Measurements from ENCODE around the gene SHLD1. TPM values are rescaled to one million over a fixed set of nuclear protein-coding genes. Genes with fewer than 3 reads are reported as not detected.

The SHLD1 gene
- total RNA-seq, 1 experiment from 2014 or later, result 5.9 TPM

DNA sequence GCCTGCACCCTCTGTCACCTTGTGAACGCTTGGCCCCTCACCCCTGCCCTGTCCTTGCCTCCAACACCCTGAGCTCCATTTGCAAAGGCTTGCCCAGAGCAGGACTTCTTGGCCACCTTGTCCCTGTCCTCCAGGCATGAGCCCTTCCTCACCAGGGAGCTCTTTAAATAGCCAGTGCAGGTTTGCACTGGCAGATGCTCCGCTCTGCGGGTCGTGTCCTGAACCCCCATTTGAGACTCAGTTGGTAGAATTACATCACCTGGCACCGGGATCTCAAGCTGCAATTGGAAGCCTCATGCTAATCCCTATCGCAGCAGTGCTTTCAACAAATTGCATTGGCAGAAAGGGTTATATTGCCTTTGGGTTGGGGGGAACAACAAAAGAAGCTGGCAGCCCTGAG lies 114.2 kb downstream of the SHLD1 start:
- no peak overlapping the region for H3K4me3 ChIP-seq
- no TSS peak for BruUV-seq (replicated peaks)
- H3F3A ChIP-seq (ENCODE audit: insufficient read depth, low read depth), result no peaks in the 10 kb centered on the region
- H3K4me2 ChIP-seq, result no peak overlapping the region
- H3K4me1 ChIP-seq (replicated peaks; ENCODE audit: insufficient read depth), result no peaks in the 10 kb centered on the region
- CTCF ChIA-PET, result no interaction called here
- intact Hi-C loops (cut with micrococcal nuclease; ENCODE audit: unreplicated experiment), result loop anchor here (10.0 kb wide), 1 partner anchor 1640 kb away; no protein-coding TSS in a partner anchor
- TF ChIP-seq, protein P1, sequence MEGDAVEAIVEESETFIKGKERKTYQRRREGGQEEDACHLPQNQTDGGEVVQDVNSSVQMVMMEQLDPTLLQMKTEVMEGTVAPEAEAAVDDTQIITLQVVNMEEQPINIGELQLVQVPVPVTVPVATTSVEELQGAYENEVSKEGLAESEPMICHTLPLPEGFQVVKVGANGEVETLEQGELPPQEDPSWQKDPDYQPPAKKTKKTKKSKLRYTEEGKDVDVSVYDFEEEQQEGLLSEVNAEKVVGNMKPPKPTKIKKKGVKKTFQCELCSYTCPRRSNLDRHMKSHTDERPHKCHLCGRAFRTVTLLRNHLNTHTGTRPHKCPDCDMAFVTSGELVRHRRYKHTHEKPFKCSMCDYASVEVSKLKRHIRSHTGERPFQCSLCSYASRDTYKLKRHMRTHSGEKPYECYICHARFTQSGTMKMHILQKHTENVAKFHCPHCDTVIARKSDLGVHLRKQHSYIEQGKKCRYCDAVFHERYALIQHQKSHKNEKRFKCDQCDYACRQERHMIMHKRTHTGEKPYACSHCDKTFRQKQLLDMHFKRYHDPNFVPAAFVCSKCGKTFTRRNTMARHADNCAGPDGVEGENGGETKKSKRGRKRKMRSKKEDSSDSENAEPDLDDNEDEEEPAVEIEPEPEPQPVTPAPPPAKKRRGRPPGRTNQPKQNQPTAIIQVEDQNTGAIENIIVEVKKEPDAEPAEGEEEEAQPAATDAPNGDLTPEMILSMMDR (conservative IDR thresholded peaks at IDR 0.05), result no peak
- TF ChIP-seq EZH2 (IDR thresholded peaks at IDR 0.05; ENCODE audit: low read depth), result no peak
- H3K36me3 ChIP-seq (ENCODE audit: low read depth), result no peaks in the 10 kb centered on the region
- H3K79me2 ChIP-seq (ENCODE audit: low read depth), result no peaks in the 10 kb centered on the region
- no peak overlapping the region for H3K27ac ChIP-seq
- DNase-seq, result no peak
- POLR2A ChIA-PET (ENCODE audit: unreplicated experiment), result no interaction called here
- no peaks in the 10 kb centered on the region for H3K27me3 ChIP-seq (ENCODE audit: insufficient read depth, low read depth)
- no peaks in the 10 kb centered on the region for H4K20me1 ChIP-seq (ENCODE audit: insufficient read depth)
- H2AFZ ChIP-seq, result no peak overlapping the region
- H3K9me3 ChIP-seq (ENCODE audit: insufficient read depth, low read depth), result no peaks in the 10 kb centered on the region
- no peaks in the 10 kb centered on the region for H3K9me2 ChIP-seq (ENCODE audit: insufficient read depth)

DNA sequence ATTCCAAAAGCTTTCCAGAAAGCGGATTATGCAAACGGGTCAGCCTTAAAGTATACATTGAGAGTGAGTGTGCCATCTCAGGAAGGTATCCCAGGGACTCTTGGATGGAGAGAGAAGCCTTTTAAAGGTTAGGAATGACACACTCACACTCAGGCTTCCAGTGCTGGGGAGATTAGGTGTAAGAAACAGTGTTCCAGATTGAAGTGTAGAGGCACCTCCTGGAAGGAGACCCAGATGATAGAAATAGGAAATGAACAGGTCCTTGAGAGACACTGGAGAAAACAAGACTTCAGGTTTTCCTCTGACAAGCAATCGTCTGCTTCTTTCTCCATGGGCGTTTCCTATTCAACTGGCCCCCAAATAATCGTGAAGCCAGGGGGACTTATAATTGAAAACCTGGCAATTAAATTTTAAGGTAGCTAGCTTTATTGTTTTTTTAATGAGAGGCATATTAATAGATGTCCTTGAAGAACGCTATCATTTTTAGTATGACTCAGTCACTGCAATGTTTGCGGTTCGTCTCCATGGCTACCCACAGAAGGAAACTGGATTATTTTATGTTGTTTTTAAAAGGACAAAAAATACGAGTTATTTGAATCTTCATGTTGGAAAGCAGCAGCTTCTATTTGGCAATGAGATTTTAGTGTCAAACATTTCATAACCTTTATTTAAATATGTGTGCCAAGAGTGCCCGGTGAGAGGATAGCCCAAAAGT lies 114.8 kb downstream of the SHLD1 start:
- Histone ChIP-seq H3K27ac (no peak overlapping the region), H3K27me3 (ENCODE audit: insufficient read depth, low read depth) (no peaks in the 10 kb centered on the region), H3K79me2 (ENCODE audit: low read depth) (no peaks in the 10 kb centered on the region), H3K9me3 (ENCODE audit: insufficient read depth, low read depth) (no peaks in the 10 kb centered on the region), H3K4me2 (no peak overlapping the region), H3K36me3 (ENCODE audit: low read depth) (no peaks in the 10 kb centered on the region), H3K9me2 (ENCODE audit: insufficient read depth) (no peaks in the 10 kb centered on the region), H3K4me3 (no peak overlapping the region), H3K4me1 (replicated peaks; ENCODE audit: insufficient read depth) (no peaks in the 10 kb centered on the region), H4K20me1 (ENCODE audit: insufficient read depth) (no peaks in the 10 kb centered on the region), H2AFZ (no peak overlapping the region), H3F3A (ENCODE audit: insufficient read depth, low read depth) (no peaks in the 10 kb centered on the region)
- DNase-seq, result peak in 1 of 2 experiments; percentile 13
- POLR2A ChIA-PET (ENCODE audit: unreplicated experiment), result no interaction called here
- intact Hi-C loops (cut with micrococcal nuclease; ENCODE audit: unreplicated experiment), result loop anchor here (10.0 kb wide), 1 partner anchor 1640 kb away; no protein-coding TSS in a partner anchor
- no TSS peak for BruUV-seq (replicated peaks)
- CTCF ChIA-PET, result no interaction called here
- TF ChIP-seq EZH2 (IDR thresholded peaks at IDR 0.05; ENCODE audit: low read depth), result no peak
- TF ChIP-seq, protein P1 (conservative IDR thresholded peaks at IDR 0.05), result no peak

DNA sequence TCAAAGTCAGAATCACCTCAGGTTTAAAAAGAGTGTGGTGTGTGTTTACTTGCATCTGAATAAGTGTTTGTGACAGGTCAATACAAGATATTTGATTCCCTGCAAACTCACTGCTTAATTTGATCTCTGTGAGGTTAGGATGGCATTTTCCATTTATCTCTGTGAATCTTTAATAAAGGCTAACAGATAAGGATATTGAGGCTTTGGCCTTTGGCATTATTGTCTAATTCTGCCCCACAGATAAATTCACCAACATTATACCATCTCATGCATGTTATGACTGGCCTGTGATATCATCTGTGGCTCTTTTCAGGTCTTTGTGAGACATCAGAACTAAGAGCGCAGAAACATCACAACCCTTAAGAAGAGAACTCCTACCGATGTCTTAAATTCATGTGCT lies 115.4 kb downstream of the SHLD1 start:
- Histone ChIP-seq H2AFZ (no peak overlapping the region), H3K4me2 (no peak overlapping the region), H3K36me3 (ENCODE audit: low read depth) (no peaks in the 10 kb centered on the region), H3K27me3 (ENCODE audit: insufficient read depth, low read depth) (no peaks in the 10 kb centered on the region), H3K4me1 (replicated peaks; ENCODE audit: insufficient read depth) (no peaks in the 10 kb centered on the region), H3K9me3 (ENCODE audit: insufficient read depth, low read depth) (no peaks in the 10 kb centered on the region), H4K20me1 (ENCODE audit: insufficient read depth) (no peaks in the 10 kb centered on the region), H3K79me2 (ENCODE audit: low read depth) (no peaks in the 10 kb centered on the region), H3F3A (ENCODE audit: insufficient read depth, low read depth) (no peaks in the 10 kb centered on the region), H3K4me3 (no peak overlapping the region), H3K27ac (no peak overlapping the region), H3K9me2 (ENCODE audit: insufficient read depth) (no peaks in the 10 kb centered on the region)
- no peak for DNase-seq
- POLR2A ChIA-PET (ENCODE audit: unreplicated experiment), result no interaction called here
- no peak for TF ChIP-seq EZH2 (IDR thresholded peaks at IDR 0.05; ENCODE audit: low read depth)
- TF ChIP-seq, protein P1 (conservative IDR thresholded peaks at IDR 0.05), result no peak
- CTCF ChIA-PET, result no interaction called here
- intact Hi-C loops (cut with micrococcal nuclease; ENCODE audit: unreplicated experiment), result loop anchor here (10.0 kb wide), 1 partner anchor 1639 kb away; no protein-coding TSS in a partner anchor
- BruUV-seq (replicated peaks), result no TSS peak

Measured in PC-9 (cell line).